DND-41 (cell line): ENCODE results near the gene SLC25A39.

Experiments used
- ATAC-seq: fragments of 200-7000 bp; cut with Tn5 transposase; 3 replicates; pipeline ENCODE4 v1.9.1; 2021; ENCODE audit warnings: low read depth; ENCODE audit not compliant: insufficient read depth
- DNase-seq: peaks from one replicate; pipeline ENCODE4 v3.0.0-alpha.2; 2020
- H2AFZ ChIP-seq: 2 replicates; pipeline ENCODE4 v1.6.0; 2012; ENCODE audit warnings: low read depth, low read length
- H3K27ac ChIP-seq: 2 replicates; pipeline ENCODE4 v1.5.1; 2012; ENCODE audit warnings: low read length, inconsistent platforms
- H3K27me3 ChIP-seq: fragments of 200-600 bp; sonication (generic); 2 replicates; pipeline ENCODE4 v1.6.0; 2012; ENCODE audit warnings: low read length, mild to moderate bottlenecking, inconsistent platforms; ENCODE audit not compliant: insufficient read depth, poor library complexity
- H3K36me3 ChIP-seq: 2 replicates; pipeline ENCODE4 v1.5.1; 2012; ENCODE audit warnings: low read length, inconsistent platforms; ENCODE audit not compliant: insufficient read depth
- H3K4me1 ChIP-seq: 2 replicates; pipeline ENCODE4 v1.5.1; 2012; ENCODE audit warnings: mild to moderate bottlenecking, low read length; ENCODE audit not compliant: insufficient read depth
- H3K4me2 ChIP-seq: 2 replicates; pipeline ENCODE4 v1.6.0; 2012; ENCODE audit warnings: mild to moderate bottlenecking, moderate library complexity, low read length, inconsistent platforms; ENCODE audit not compliant: insufficient read depth
- H3K4me3 ChIP-seq, 2 experiments: fragments of 200-600 bp in 1 of 2; shearing (Covaris generic) in 1 of 2; 2 replicates each; pipeline ENCODE4 v1.5.1; 2012 to 2016; ENCODE audit warnings: inconsistent platforms in 2 of 2, low read length in 2 of 2, mild to moderate bottlenecking in 2 of 2, low read depth in 1 of 2, moderate library complexity in 1 of 2
- H3K79me2 ChIP-seq: 2 replicates; pipeline ENCODE4 v1.6.0; 2012; ENCODE audit warnings: low read length, inconsistent platforms; ENCODE audit not compliant: insufficient read depth
- H3K9ac ChIP-seq: 2 replicates; pipeline ENCODE4 v1.6.0; 2012; ENCODE audit warnings: low read depth, mild to moderate bottlenecking, inconsistent platforms, low read length, moderate library complexity
- H3K9me3 ChIP-seq: 2 replicates; pipeline ENCODE4 v1.5.1; 2012; ENCODE audit warnings: low read length, moderate library complexity, mild to moderate bottlenecking, inconsistent platforms; ENCODE audit not compliant: insufficient read depth, severe bottlenecking
- H4K20me1 ChIP-seq: 2 replicates; pipeline ENCODE4 v1.6.0; 2012; ENCODE audit warnings: low read length; ENCODE audit not compliant: insufficient read depth
- CTCF ChIP-seq: IDR thresholded peaks from 2 replicates; pipeline ENCODE4 v1.5.1; 2012; ENCODE audit warnings: borderline replicate concordance, low read length, moderate library complexity, mild to moderate bottlenecking; ENCODE audit not compliant: poor library complexity, severe bottlenecking; ENCODE audit errors: extremely low read depth
- EZH2 ChIP-seq: IDR thresholded peaks from 3 replicates; pipeline ENCODE4 v1.6.1; 2012; ENCODE audit warnings: borderline replicate concordance, low read depth, mild to moderate bottlenecking, moderate library complexity, low read length, inconsistent platforms; ENCODE audit not compliant: severe bottlenecking

SLC25A39 gene

GRCh38 chr17:44280392-44280937 lies 44.2 kb downstream of the SLC25A39 start:
- DNase-seq (no peak), ATAC-seq (no peak)
- no peak overlapping the region for H3K9ac ChIP-seq
- no peaks in the 10 kb centered on the region for H3K36me3 ChIP-seq
- TF ChIP-seq EZH2 (no peak), CTCF (no peak)
- H3K79me2 ChIP-seq: no peaks in the 10 kb centered on the region
- no peak overlapping the region for H2AFZ ChIP-seq
- H3K27ac ChIP-seq: no peak overlapping the region
- no peaks in the 10 kb centered on the region for H4K20me1 ChIP-seq
- no peak overlapping the region for H3K4me3 ChIP-seq
- H3K9me3 ChIP-seq: no peaks in the 10 kb centered on the region
- peaks cover 11% of the 10 kb centered on the region for H3K27me3 ChIP-seq
- no peak overlapping the region for H3K4me2 ChIP-seq
- H3K4me1 ChIP-seq: no peaks in the 10 kb centered on the region

DNA sequence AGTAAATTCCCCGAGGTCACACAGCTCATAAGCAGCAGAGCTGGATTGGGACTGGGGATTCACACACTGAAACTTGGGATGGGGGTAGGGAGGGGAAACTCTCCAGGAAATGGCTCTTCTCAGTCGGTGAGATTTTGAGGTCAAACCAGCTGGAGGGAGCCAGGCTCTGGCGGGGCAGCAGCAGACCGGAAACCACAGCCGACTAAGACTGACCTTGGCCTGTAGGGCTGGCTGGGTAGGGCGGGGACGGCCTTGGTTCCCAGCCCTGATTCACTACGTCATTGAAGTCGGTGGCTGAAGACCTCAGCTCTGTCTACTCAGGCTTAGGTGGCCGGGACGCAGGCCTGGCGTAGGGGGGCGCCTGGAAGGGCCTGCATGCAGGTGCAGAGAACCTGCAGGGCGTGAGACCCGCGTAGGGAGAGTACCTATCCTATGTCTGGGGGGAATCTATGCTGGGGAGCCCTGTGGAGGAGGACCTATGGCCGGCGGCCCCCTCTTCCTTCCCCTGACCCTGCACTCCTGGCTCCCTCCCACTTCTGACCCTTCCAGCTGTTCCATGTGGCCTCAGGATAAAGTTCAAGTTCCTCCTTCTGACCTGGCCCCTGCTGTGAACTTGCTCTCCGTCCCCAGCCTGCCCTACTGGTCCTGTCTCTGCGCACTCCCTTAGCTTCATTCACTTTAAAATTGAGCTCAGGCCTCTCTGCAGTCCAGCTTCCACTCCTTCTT lies 44.8 kb downstream of the SLC25A39 start:
- H2AFZ ChIP-seq: no peak overlapping the region
- H3K9me3 ChIP-seq: no peaks in the 10 kb centered on the region
- ATAC-seq (no peak), DNase-seq (no peak)
- no peak overlapping the region for H3K4me3 ChIP-seq
- no peaks in the 10 kb centered on the region for H3K79me2 ChIP-seq
- no peaks in the 10 kb centered on the region for H3K36me3 ChIP-seq
- no peak overlapping the region for H3K9ac ChIP-seq
- no peaks in the 10 kb centered on the region for H4K20me1 ChIP-seq
- peaks cover 16% of the 10 kb centered on the region for H3K27me3 ChIP-seq
- no peak overlapping the region for H3K27ac ChIP-seq
- H3K4me2 ChIP-seq: no peak overlapping the region
- H3K4me1 ChIP-seq: no peaks in the 10 kb centered on the region
- no peak for TF ChIP-seq CTCF
- no peak for TF ChIP-seq EZH2

GRCh38 chr17:44279346-44279665 lies 45.3 kb downstream of the SLC25A39 start:
- H3K4me1 ChIP-seq: no peaks in the 10 kb centered on the region
- H3K9me3 ChIP-seq: no peaks in the 10 kb centered on the region
- H3K36me3 ChIP-seq: no peaks in the 10 kb centered on the region
- no peak overlapping the region for H3K4me2 ChIP-seq
- H4K20me1 ChIP-seq: no peaks in the 10 kb centered on the region
- no peaks in the 10 kb centered on the region for H3K79me2 ChIP-seq
- peaks cover 16% of the 10 kb centered on the region for H3K27me3 ChIP-seq
- ATAC-seq: no peak
- H3K9ac ChIP-seq: no peak overlapping the region
- no peak for DNase-seq
- TF ChIP-seq EZH2: no peak
- TF ChIP-seq CTCF: no peak
- H3K4me3 ChIP-seq: no peak overlapping the region
- no peak overlapping the region for H3K27ac ChIP-seq
- no peak overlapping the region for H2AFZ ChIP-seq
